CD4-positive, alpha-beta memory T cell (primary cell): ENCODE measurements around the gene SLC1A6. TPM values are rescaled to one million over a fixed set of nuclear protein-coding genes. Genes with fewer than 3 reads are reported as not detected.
A peak's percentile ranks its signal among the peaks of the same experiment; 100 is the strongest.
"Not testable (repeated sequence)": the region's sequence is repeated elsewhere in the genome, so short reads cannot be mapped to it uniquely, and the experiment has no call there.

Experiments
- CTCF ChIA-PET: fragments of 350-600 bp; sonication (Branson Sonifier 250); formaldehyde crosslinking; loops from one replicate; lab custom pipeline; 2021; ENCODE audit warnings: inconsistent platforms; ENCODE audit not compliant: partially characterized antibody; lab: Charles Lee
- POLR2A ChIA-PET: fragments of 350-600 bp; sonication (Branson Sonifier 250); formaldehyde crosslinking; loops from one replicate; lab custom pipeline; 2021; ENCODE audit not compliant: partially characterized antibody; lab: Charles Lee
- DNase-seq, 5 donors: peaks; one replicate each; pipeline versions ENCODE4 v3.0.0 to v3.0.0-alpha.2; 2020 to 2022; ENCODE audit warnings: mixed read lengths in 1 of 5
- H3K27ac ChIP-seq: one replicate; pipeline ENCODE4 v1.7.0; 2013; ENCODE audit warnings: low read depth, low read length
- H3K27me3 ChIP-seq: 2 replicates; pipeline ENCODE4 v1.7.0; 2013; ENCODE audit warnings: mild to moderate bottlenecking, low read length, moderate library complexity; ENCODE audit not compliant: insufficient read depth
- H3K36me3 ChIP-seq: 2 replicates; pipeline ENCODE4 v1.7.0; 2013; ENCODE audit warnings: mild to moderate bottlenecking, low read length, moderate library complexity; ENCODE audit not compliant: insufficient read depth
- H3K4me1 ChIP-seq: 2 replicates; pipeline ENCODE4 v1.7.0; 2013; ENCODE audit warnings: mild to moderate bottlenecking, low read length, moderate library complexity; ENCODE audit not compliant: insufficient read depth
- H3K4me3 ChIP-seq, 2 donors: one replicate each; pipeline ENCODE4 v1.7.0; 2013; ENCODE audit warnings: low read length in 2 of 2, mild to moderate bottlenecking in 1 of 2
- H3K9me3 ChIP-seq, 2 donors: one replicate each; pipeline ENCODE4 v1.7.0; 2013; ENCODE audit warnings: low read length in 2 of 2, control low read depth in 1 of 2; ENCODE audit not compliant: control insufficient read depth in 1 of 2
- H3K27ac Mint-ChIP-seq, 7 donors: one replicate each; pipeline ENCODE4 v1.8.0; 2020 to 2021; ENCODE audit warnings: mixed read lengths in 7 of 7, mild to moderate bottlenecking in 6 of 7, inconsistent platforms in 3 of 7, moderate library complexity in 3 of 7
- H3K27me3 Mint-ChIP-seq, 2 donors: one replicate each; pipeline ENCODE4 v1.8.0; 2020 to 2021; ENCODE audit warnings: mixed read lengths in 2 of 2
- H3K36me3 Mint-ChIP-seq, 2 donors: one replicate each; pipeline ENCODE4 v1.8.0; 2020 to 2021; ENCODE audit warnings: mixed read lengths in 2 of 2, inconsistent platforms in 1 of 2, mild to moderate bottlenecking in 1 of 2
- H3K4me1 Mint-ChIP-seq, 4 donors: one replicate each; pipeline ENCODE4 v1.8.0; 2020 to 2021; ENCODE audit warnings: mixed read lengths in 4 of 4, mild to moderate bottlenecking in 1 of 4
- H3K4me3 Mint-ChIP-seq, 8 donors: one replicate each; pipeline ENCODE4 v1.8.0; 2020 to 2021; ENCODE audit warnings: mixed read lengths in 8 of 8, mild to moderate bottlenecking in 7 of 8, moderate library complexity in 6 of 8, inconsistent platforms in 3 of 8
- H3K9me3 Mint-ChIP-seq, 8 donors: one replicate each; pipeline ENCODE4 v1.8.0; 2020 to 2021; ENCODE audit warnings: mixed read lengths in 8 of 8, mild to moderate bottlenecking in 5 of 8, inconsistent platforms in 3 of 8, moderate library complexity in 1 of 8
- intact Hi-C: fragments of 100-400 bp; cut with micrococcal nuclease; formaldehyde crosslinking; loops from one replicate; pipeline ENCODE4 v1.15.1; 2023
- polyA plus RNA-seq, 2 donors: library from polyadenylated mRNA; unstranded; fragments of 300-500 nt; fragmentation: Illumina TruSeq; gene quantifications; one replicate each; pipeline ENCODE4 v1.2.3, GENCODE V29; 2021
- total RNA-seq, 2 experiments: library from RNA; stranded (reverse); gene quantifications; one replicate each; pipeline ENCODE4 v1.2.3, GENCODE V29; 2021

The SLC1A6 gene
- total and polyA plus RNA-seq, 4 experiments from 2014 or later: not detected

- ChIA-PET CTCF (no interaction called here), POLR2A (no interaction called here)
- H3K9me3 ChIP-seq: peaks cover 7 to 8% of the 10 kb centered on the region in 2 donors
- H3K4me1 ChIP-seq: no peaks in the 10 kb centered on the region
- no peak overlapping the region for H3K4me3 ChIP-seq
- no peaks in the 10 kb centered on the region for H3K27me3 ChIP-seq
- intact Hi-C loops: no loop called here
- no peak overlapping the region for H3K27ac ChIP-seq
- H3K4me1 Mint-ChIP-seq: no peaks in the 10 kb centered on the region
- H3K9me3 Mint-ChIP-seq: peaks cover 4 to 35% (median 16%) of the 10 kb centered on the region in 8 donors
- no peak overlapping the region for H3K27ac Mint-ChIP-seq
- H3K36me3 Mint-ChIP-seq: peaks cover 0 to 5% of the 10 kb centered on the region in 2 donors
- no peak for DNase-seq
- no peaks in the 10 kb centered on the region for H3K36me3 ChIP-seq
- peaks cover 14 to 16% of the 10 kb centered on the region in 2 donors for H3K27me3 Mint-ChIP-seq
- H3K4me3 Mint-ChIP-seq: no peak overlapping the region
Measured at GRCh38 chr19:14957464-14957863, 22.2 kb downstream of the SLC1A6 start.

GRCh38 chr19:14954071-14954655, 25.5 kb downstream of the SLC1A6 start:
- Histone ChIP-seq H3K27ac (no peak overlapping the region), H3K4me1 (no peaks in the 10 kb centered on the region), H3K9me3 (peaks cover 0 to under 1% of the 10 kb centered on the region in 2 donors), H3K4me3 (no peak overlapping the region), H3K36me3 (no peaks in the 10 kb centered on the region), H3K27me3 (no peaks in the 10 kb centered on the region)
- intact Hi-C loops: no loop called here
- POLR2A ChIA-PET: no interaction called here
- no peak overlapping the region for H3K4me3 Mint-ChIP-seq
- no peak for DNase-seq
- H3K27me3 Mint-ChIP-seq: peaks cover 12 to 16% of the 10 kb centered on the region in 2 donors
- peak overlapping the region in 1 of 7 donors; percentile 6 for H3K27ac Mint-ChIP-seq
- H3K4me1 Mint-ChIP-seq: no peaks in the 10 kb centered on the region
- CTCF ChIA-PET: no interaction called here
- H3K9me3 Mint-ChIP-seq: peaks cover 0 to 21% (median 11%) of the 10 kb centered on the region in 8 donors
- peaks cover 0 to 5% of the 10 kb centered on the region in 2 donors for H3K36me3 Mint-ChIP-seq

GRCh38 chr19:14952767-14953166, 26.9 kb downstream of the SLC1A6 start:
- ChIA-PET CTCF (no interaction called here), POLR2A (no interaction called here)
- no peak overlapping the region for H3K4me3 ChIP-seq
- Mint-ChIP-seq H3K9me3 (peaks cover 0 to 19% (median 11%) of the 10 kb centered on the region in 8 donors), H3K27ac (no peak overlapping the region), H3K4me3 (no peak overlapping the region), H3K36me3 (peaks cover 0 to 5% of the 10 kb centered on the region in 2 donors), H3K4me1 (no peaks in the 10 kb centered on the region), H3K27me3 (peaks cover 12 to 16% of the 10 kb centered on the region in 2 donors)
- no peak for DNase-seq
- no peaks in the 10 kb centered on the region for H3K9me3 ChIP-seq
- no peaks in the 10 kb centered on the region for H3K36me3 ChIP-seq
- H3K4me1 ChIP-seq: no peaks in the 10 kb centered on the region
- H3K27me3 ChIP-seq: no peaks in the 10 kb centered on the region
- intact Hi-C loops: no loop called here
- H3K27ac ChIP-seq: no peak overlapping the region

GRCh38 chr19:14950421-14950820, 29.2 kb downstream of the SLC1A6 start:
- no peaks in the 10 kb centered on the region for H3K36me3 Mint-ChIP-seq
- no peak overlapping the region for H3K27ac Mint-ChIP-seq
- no peak for DNase-seq
- Histone ChIP-seq H3K27ac (no peak overlapping the region), H3K9me3 (no peaks in the 10 kb centered on the region), H3K4me3 (no peak overlapping the region), H3K36me3 (no peaks in the 10 kb centered on the region), H3K4me1 (no peaks in the 10 kb centered on the region), H3K27me3 (no peaks in the 10 kb centered on the region)
- CTCF ChIA-PET: no interaction called here
- H3K9me3 Mint-ChIP-seq: peaks cover 0 to 5% (median 0%) of the 10 kb centered on the region in 8 donors
- intact Hi-C loops: no loop called here
- POLR2A ChIA-PET: no interaction called here
- H3K4me3 Mint-ChIP-seq: no peak overlapping the region
- H3K4me1 Mint-ChIP-seq: no peaks in the 10 kb centered on the region
- H3K27me3 Mint-ChIP-seq: peaks cover 7 to 9% of the 10 kb centered on the region in 2 donors

GRCh38 chr19:14949876-14950275, 29.8 kb downstream of the SLC1A6 start:
- peaks cover 7 to 9% of the 10 kb centered on the region in 2 donors for H3K27me3 Mint-ChIP-seq
- no peak overlapping the region for H3K27ac Mint-ChIP-seq
- no peaks in the 10 kb centered on the region for H3K27me3 ChIP-seq
- no peaks in the 10 kb centered on the region for H3K4me1 Mint-ChIP-seq
- no peaks in the 10 kb centered on the region for H3K4me1 ChIP-seq
- POLR2A ChIA-PET: no interaction called here
- CTCF ChIA-PET: no interaction called here
- DNase-seq: no peak
- H3K27ac ChIP-seq: no peak overlapping the region
- H3K4me3 ChIP-seq: no peak overlapping the region
- no peaks in the 10 kb centered on the region for H3K9me3 ChIP-seq
- H3K4me3 Mint-ChIP-seq: no peak overlapping the region
- no peaks in the 10 kb centered on the region for H3K36me3 Mint-ChIP-seq
- intact Hi-C loops: no loop called here
- H3K36me3 ChIP-seq: no peaks in the 10 kb centered on the region
- peaks cover 0 to 2% (median 0%) of the 10 kb centered on the region in 8 donors for H3K9me3 Mint-ChIP-seq

GRCh38 chr19:14949413-14949812, 30.3 kb downstream of the SLC1A6 start:
- DNase-seq, H3K36me3 Mint-ChIP-seq, POLR2A ChIA-PET, H3K27ac ChIP-seq, H3K9me3 Mint-ChIP-seq, H3K4me3 ChIP-seq, intact Hi-C loops, H3K4me3 Mint-ChIP-seq, H3K4me1 Mint-ChIP-seq, H3K27me3 Mint-ChIP-seq, CTCF ChIA-PET, H3K27ac Mint-ChIP-seq, H3K4me1 ChIP-seq, H3K9me3 ChIP-seq, H3K27me3 ChIP-seq, H3K36me3 ChIP-seq: not testable (repeated sequence)

- no peak for DNase-seq
- H3K27me3 ChIP-seq: no peaks in the 10 kb centered on the region
- POLR2A ChIA-PET: no interaction called here
- Mint-ChIP-seq H3K27me3 (peaks cover 5 to 9% of the 10 kb centered on the region in 2 donors), H3K4me3 (no peak overlapping the region), H3K36me3 (no peaks in the 10 kb centered on the region), H3K4me1 (peaks cover 0 to 5% (median 4%) of the 10 kb centered on the region in 4 donors), H3K27ac (no peak overlapping the region), H3K9me3 (peaks cover 0 to 2% (median 0%) of the 10 kb centered on the region in 8 donors)
- no peaks in the 10 kb centered on the region for H3K4me1 ChIP-seq
- no peaks in the 10 kb centered on the region for H3K9me3 ChIP-seq
- intact Hi-C loops: no loop called here
- no peak overlapping the region for H3K27ac ChIP-seq
- H3K36me3 ChIP-seq: no peaks in the 10 kb centered on the region
- H3K4me3 ChIP-seq: no peak overlapping the region
- CTCF ChIA-PET: no interaction called here
Measured at GRCh38 chr19:14944456-14944855, 35.2 kb downstream of the SLC1A6 start.
